AG09309 (cell line): ENCODE data around the gene MEGF6.
A peak's percentile ranks its signal among the peaks of the same experiment; 100 is the strongest.
"Not testable (repeated sequence)": the region's sequence is repeated elsewhere in the genome, so short reads cannot be mapped to it uniquely, and the experiment has no call there.

Source experiments
- DNase-seq: peaks from one replicate; pipeline ENCODE4 v3.0.0-alpha.2; 2010; ENCODE audit warnings: low read depth
- H3K4me3 ChIP-seq: 2 replicates; pipeline ENCODE4 v1.5.1; 2011; ENCODE audit warnings: mild to moderate bottlenecking, low read depth, low read length, moderate library complexity; ENCODE audit not compliant: control insufficient read depth
- TF ChIP-seq, protein P1 (sequence below): IDR thresholded peaks from 2 replicates; pipeline ENCODE4 v1.5.1; 2011; ENCODE audit warnings: mild to moderate bottlenecking, low read depth, low read length, inconsistent platforms; ENCODE audit not compliant: insufficient read depth, control insufficient read depth; ENCODE audit errors: missing control alignments

The MEGF6 gene

DNA sequence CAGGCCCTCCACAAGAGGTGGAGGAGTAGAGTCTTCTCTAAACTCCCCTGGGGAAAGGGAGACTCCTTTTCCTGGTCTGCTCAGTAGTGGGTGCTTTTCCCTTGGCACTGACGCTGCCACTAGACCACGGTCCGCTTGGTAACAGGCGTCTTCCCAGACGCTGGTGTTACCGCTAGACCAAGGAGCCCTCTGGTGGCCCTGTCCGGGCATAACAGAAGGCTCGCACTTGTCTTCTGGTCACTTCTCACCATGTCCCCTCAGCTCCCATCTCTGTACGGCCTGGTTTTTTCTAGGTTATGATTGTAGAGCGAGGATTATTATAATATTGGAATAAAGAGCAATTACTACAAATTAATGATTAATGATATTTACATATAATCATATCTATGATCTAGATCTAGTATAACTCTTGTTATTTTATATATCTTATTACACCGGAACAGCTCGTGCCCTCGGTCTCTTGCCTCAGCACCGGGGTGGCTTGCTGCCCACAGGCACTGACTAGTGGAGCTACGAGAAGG is 9.9 kb upstream of the MEGF6 start:
- not testable (repeated sequence) for H3K4me3 ChIP-seq, DNase-seq
- TF ChIP-seq, protein P1, sequence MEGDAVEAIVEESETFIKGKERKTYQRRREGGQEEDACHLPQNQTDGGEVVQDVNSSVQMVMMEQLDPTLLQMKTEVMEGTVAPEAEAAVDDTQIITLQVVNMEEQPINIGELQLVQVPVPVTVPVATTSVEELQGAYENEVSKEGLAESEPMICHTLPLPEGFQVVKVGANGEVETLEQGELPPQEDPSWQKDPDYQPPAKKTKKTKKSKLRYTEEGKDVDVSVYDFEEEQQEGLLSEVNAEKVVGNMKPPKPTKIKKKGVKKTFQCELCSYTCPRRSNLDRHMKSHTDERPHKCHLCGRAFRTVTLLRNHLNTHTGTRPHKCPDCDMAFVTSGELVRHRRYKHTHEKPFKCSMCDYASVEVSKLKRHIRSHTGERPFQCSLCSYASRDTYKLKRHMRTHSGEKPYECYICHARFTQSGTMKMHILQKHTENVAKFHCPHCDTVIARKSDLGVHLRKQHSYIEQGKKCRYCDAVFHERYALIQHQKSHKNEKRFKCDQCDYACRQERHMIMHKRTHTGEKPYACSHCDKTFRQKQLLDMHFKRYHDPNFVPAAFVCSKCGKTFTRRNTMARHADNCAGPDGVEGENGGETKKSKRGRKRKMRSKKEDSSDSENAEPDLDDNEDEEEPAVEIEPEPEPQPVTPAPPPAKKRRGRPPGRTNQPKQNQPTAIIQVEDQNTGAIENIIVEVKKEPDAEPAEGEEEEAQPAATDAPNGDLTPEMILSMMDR: peak; percentile 67

GRCh38 chr1:3620708-3621107 is 9.4 kb upstream of the MEGF6 start:
- TF ChIP-seq, protein P1: no peak
- H3K4me3 ChIP-seq: no peak overlapping the region
- no peak for DNase-seq

DNA sequence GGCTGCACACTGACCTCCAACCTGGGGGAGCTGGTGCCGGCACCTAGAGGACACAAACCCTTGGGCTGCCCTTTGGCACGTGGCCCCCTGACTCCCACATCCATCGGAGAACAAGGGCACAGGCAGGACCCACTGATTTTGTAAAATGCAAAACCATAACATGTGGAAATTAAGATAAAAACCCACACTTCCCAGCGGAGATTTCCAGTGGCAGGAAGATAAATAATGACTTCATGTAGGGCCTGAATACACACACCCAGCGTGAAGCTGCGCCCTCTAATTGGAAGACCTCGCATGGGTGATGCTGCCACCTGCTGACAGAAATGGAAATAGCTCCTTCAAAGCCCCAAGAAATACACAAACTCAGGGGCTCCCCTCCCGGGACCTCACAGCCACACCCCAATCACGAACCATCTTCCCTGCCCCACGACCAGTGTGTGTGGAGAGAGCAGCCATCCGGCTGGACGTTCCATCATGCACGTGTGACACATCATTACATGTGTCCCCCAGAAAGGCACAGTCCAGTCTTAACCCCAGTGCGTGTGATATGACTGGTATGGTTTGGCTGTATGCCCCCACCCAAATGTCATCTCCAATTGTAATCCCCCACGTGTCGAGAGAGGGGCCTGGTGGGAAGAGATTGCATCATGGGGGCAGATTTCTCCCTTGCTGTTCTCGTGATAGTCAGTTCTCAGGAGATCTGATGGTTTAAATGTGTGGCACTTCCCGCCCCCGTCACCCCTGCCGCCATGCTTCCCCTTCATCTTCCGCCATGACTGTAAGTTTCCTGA is 7.8 kb upstream of the MEGF6 start:
- DNase-seq: peak; percentile 43
- no peak overlapping the region for H3K4me3 ChIP-seq
- TF ChIP-seq, protein P1: peak; percentile 87

- H3K4me3 ChIP-seq: no peak overlapping the region
- no peak for DNase-seq
- TF ChIP-seq, protein P1: no peak
Measured at GRCh38 chr1:3618531-3618880, 7.2 kb upstream of the MEGF6 start.

DNA sequence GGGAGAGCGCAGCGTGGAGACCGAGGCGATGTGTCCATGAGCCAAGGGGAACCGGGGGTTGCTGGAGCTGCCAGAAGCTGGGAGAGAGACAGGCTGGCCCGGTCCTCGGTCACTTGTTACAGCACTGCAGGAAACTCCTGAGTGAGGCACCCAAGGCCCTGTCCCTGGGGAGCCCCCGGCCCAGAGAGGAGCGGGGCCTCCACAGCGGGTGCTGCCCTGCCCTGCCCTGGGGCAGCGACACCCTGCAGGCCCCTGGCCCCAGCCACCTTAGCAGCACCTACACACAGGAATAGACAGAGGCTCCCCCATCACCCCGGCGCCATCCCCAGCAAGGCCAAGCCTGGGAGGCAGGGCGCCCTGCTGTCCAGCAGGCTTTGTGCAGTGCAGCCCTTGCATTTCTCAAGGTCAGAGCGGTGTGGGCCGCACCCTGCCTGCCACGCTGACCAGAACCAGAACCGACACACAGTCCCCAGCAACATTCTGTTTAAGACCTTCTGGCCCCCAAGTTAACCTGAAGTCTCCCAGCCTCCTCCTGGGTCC is 6.6 kb upstream of the MEGF6 start:
- DNase-seq: no peak
- H3K4me3 ChIP-seq: no peak overlapping the region
- TF ChIP-seq, protein P1: no peak

DNA sequence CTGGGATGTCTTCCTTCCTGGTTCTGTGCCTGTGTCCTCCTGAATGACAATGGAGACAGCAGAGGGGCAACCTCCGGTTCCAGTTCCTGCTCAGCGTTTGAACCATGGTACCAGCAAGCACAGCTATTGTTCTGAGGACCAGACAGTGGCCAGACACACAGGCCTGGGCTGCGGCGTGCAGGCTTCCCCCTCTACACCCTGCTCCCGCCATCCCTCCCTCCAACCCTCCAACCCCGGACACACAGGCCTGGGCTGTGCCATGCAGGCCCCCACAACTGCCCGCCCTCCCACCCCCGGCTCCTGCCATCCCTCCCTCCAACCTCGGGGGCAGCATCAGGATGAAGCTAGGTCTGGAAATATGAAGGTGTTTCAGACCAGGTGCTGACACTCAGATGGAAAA is 5.6 kb upstream of the MEGF6 start:
- TF ChIP-seq, protein P1: no peak
- H3K4me3 ChIP-seq: no peak overlapping the region
- no peak for DNase-seq
